RKO (cell line): Measurements from ENCODE around the gene SDF2L1.
"Not testable (repeated sequence)": the region's sequence is repeated elsewhere in the genome, so short reads cannot be mapped to it uniquely, and the experiment has no call there.

Experiments used
- DNase-seq: peaks from one replicate; pipeline ENCODE4 v3.0.0-alpha.2; 2016; ENCODE audit warnings: low spot score

SDF2L1 gene

GRCh38 chr22:21686634-21687393 lies 44.7 kb downstream of the SDF2L1 start:
- no peak for DNase-seq

GRCh38 chr22:21687685-21688259 lies 45.7 kb downstream of the SDF2L1 start:
- DNase-seq, result no peak

GRCh38 chr22:21688341-21688705 lies 46.2 kb downstream of the SDF2L1 start:
- no peak for DNase-seq

- no peak for DNase-seq
Measured at GRCh38 chr22:21688706-21689381, 46.7 kb downstream of the SDF2L1 start.

- DNase-seq, result no peak
Measured at GRCh38 chr22:21690401-21690801, 48.3 kb downstream of the SDF2L1 start.

GRCh38 chr22:21691816-21692215 lies 49.7 kb downstream of the SDF2L1 start:
- DNase-seq, result no peak

- DNase-seq, result not testable (repeated sequence)
Measured at GRCh38 chr22:21692856-21693255, 50.8 kb downstream of the SDF2L1 start.

GRCh38 chr22:21693333-21693998 lies 51.4 kb downstream of the SDF2L1 start:
- no peak for DNase-seq
